ACC112 (cell line): ENCODE data around the gene TNFSF8.
A peak's percentile ranks its signal among the peaks of the same experiment; 100 is the strongest.

ENCODE experiments used
- H2AFZ ChIP-seq: fragments of 200-600 bp; sonication (generic); one replicate; pipeline ENCODE4 v1.6.0; 2017; ENCODE audit warnings: antibody characterized with exemption, low read length; ENCODE audit not compliant: unreplicated experiment
- H3K27ac ChIP-seq: fragments of 200-600 bp; sonication (generic); 2 replicates; pipeline ENCODE4 v1.5.1; 2014; ENCODE audit warnings: low read depth, mild to moderate bottlenecking, antibody characterized with exemption, low read length, moderate library complexity
- H3K27me3 ChIP-seq: fragments of 200-600 bp; sonication (generic); 2 replicates; pipeline ENCODE4 v1.6.1; 2014; ENCODE audit warnings: mild to moderate bottlenecking, antibody characterized with exemption, low read length, moderate library complexity, mixed read lengths; ENCODE audit not compliant: insufficient read depth
- H3K36me3 ChIP-seq: fragments of 200-600 bp; sonication (generic); 2 replicates; pipeline ENCODE4 v1.6.1; 2016; ENCODE audit warnings: mild to moderate bottlenecking, antibody characterized with exemption, low read length, moderate library complexity, mixed read lengths; ENCODE audit not compliant: insufficient read depth
- H3K4me1 ChIP-seq: fragments of 200-600 bp; sonication (generic); one replicate; pipeline ENCODE4 v1.6.1; 2016; ENCODE audit warnings: low read length, mixed read lengths; ENCODE audit not compliant: insufficient read depth, unreplicated experiment, control insufficient read depth
- H3K4me3 ChIP-seq: fragments of 200-600 bp; sonication (generic); 2 replicates; pipeline ENCODE4 v1.5.1; 2014; ENCODE audit warnings: mild to moderate bottlenecking, low read depth, low read length
- H3K79me2 ChIP-seq: fragments of 200-600 bp; sonication (generic); one replicate; pipeline ENCODE4 v1.6.0; 2016; ENCODE audit warnings: low read length; ENCODE audit not compliant: control insufficient read depth, unreplicated experiment, insufficient read depth

Gene TNFSF8

DNA sequence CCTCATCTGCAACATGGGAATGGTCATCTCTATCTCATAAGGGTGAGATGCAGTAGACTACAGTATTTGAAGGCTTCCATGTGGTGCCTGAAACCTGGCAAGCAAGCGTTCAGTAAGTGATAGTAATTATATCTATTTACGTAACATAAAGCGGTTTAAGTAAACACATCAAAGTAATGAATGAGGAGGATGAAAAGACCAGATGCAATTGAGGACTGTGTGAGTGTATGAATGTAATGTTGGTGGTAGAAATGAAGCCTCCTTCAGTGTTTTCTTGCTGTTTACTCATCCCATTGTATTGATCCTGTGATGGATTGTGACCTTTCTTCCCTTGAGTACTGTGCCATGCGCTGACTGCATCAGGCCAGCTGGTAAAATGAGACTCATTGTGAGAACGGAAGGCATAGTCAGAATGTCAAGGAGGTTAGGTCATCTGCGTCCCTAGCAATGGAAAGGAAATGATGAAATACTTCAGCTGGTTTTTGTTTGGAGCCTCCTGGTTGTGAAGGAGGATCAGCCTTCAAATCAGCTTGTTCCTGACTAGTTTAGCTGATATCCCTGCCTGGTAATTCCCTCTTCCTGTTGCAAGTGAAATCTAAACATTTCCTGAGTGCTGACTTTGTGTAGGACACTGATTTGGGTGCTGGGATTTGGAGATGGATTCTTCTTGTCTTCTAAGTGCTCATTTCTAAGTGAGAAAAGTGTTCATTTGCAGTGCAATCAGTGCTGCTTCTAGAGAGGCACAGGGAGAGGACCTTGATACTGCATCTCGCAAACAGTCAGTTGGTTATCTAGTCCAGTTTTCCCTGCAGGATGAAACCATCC, 35.6 kb downstream of the TNFSF8 start:
- H3K27ac ChIP-seq = peak overlapping the region; percentile 95
- H3K27me3 ChIP-seq = no peaks in the 10 kb centered on the region
- peaks cover 49% of the 10 kb centered on the region for H3K4me1 ChIP-seq
- peak overlapping the region; percentile 26; the same call in 1 of the 2 replicates for H3K4me3 ChIP-seq
- no peak overlapping the region for H2AFZ ChIP-seq
- H3K79me2 ChIP-seq = no peaks in the 10 kb centered on the region
- no peaks in the 10 kb centered on the region for H3K36me3 ChIP-seq

DNA sequence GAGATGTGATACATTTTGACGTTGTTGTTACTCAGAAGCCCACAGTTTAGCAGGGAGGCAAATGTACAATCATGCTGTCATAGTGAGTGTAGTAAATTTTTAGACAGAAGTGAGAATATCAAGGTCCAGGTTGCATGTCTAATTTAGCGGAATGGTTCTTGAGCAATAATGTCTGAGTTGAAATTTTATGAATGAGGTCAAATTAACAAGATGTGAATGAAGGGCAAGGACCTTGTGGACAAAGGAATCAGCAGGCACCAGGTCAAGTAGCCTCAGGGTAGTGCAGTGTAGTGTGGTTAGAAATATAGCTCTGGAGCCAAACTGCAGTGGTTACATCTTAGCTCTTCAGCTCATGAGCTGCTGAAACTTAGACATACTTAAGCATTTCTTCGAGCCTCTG, 36.2 kb downstream of the TNFSF8 start:
- no peaks in the 10 kb centered on the region for H3K79me2 ChIP-seq
- H3K4me1 ChIP-seq = peaks cover 49% of the 10 kb centered on the region
- no peaks in the 10 kb centered on the region for H3K27me3 ChIP-seq
- H3K27ac ChIP-seq = peak overlapping the region; percentile 95
- H3K36me3 ChIP-seq = no peaks in the 10 kb centered on the region
- no peak overlapping the region for H2AFZ ChIP-seq
- no peak overlapping the region for H3K4me3 ChIP-seq

DNA sequence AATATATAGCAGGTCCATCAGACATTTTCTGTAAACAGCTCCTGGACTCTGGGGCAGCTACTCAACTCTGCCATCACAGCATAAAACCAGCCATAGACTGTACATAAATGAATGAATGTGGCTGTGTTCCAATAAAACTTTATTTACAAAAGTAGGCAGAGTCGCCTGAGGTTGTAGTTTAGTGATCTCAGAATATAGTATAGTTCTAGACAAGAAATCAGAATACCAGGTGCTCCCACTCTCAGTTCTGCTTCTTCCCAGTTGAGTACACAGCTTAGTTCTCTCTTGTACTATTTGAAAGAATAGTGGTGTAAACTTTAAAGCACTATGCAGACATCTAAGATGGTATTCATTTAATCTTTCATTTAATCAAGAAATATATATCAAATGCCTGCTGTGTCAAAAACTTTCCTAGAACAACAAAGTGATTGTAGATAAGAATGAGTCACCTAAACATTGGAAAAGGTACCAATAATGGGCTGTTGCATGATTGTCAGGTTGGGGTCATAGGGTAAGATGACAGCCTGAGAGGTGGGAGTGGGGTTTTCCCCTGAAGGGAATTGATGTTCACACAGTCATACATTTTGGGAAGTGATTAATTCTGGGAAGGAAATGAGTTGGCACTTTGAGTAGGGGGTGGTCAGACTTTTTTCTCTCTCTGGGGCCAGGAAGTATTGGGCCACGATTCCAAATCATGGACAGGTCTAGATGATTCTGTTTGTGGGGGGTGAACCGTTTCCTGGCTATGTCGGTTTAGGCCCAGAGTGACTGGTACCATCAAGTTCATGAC, 37.0 kb downstream of the TNFSF8 start:
- Histone ChIP-seq H3K4me3 (no peak overlapping the region), H3K4me1 (peaks cover 49% of the 10 kb centered on the region), H3K79me2 (no peaks in the 10 kb centered on the region), H3K27me3 (no peaks in the 10 kb centered on the region), H3K27ac (peak overlapping the region; percentile 95), H2AFZ (no peak overlapping the region), H3K36me3 (no peaks in the 10 kb centered on the region)

DNA sequence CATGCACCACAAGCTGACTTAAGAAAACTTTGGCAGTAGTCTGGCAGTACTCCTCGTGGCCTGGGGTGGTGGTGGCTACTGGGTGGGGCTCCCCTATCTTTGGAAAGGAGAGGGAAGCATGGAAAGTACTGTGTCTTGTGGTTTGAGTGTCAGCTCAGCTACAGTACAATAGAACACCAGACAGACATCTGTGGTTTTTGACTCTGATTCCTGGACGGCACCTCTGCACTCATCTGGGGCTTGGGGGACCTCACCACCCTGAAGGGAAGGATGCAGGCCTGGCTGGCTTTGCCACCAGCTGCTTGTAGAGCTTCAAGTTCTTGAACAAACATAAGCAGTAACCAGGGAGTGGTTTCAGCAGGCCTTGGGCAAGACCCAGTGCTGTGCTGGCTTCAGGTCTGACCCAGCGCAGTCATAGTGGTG, 40.6 kb downstream of the TNFSF8 start:
- Histone ChIP-seq H3K27ac (no peak overlapping the region), H3K4me1 (peaks cover 26% of the 10 kb centered on the region), H2AFZ (no peak overlapping the region), H3K36me3 (no peaks in the 10 kb centered on the region), H3K27me3 (no peaks in the 10 kb centered on the region), H3K79me2 (no peaks in the 10 kb centered on the region), H3K4me3 (no peak overlapping the region)

DNA sequence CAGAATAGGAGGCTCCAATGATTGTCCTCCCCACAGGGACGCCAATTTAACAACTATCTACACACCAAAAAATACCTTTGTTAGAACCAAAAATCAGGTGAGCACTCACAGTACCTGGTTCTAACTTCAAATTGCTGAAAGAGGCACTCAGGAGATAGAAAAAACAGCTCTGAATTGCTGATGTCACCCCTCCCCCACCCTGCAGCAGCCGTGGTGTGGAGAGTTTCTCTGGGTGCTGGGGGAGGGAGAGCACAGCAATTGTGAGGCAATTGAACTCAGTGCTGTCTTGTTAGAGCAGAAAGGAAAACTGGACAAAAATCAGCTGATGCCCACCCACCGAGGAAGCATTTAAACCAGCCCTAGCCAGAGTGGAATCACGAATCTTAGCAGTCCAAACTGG, 41.8 kb downstream of the TNFSF8 start:
- no peaks in the 10 kb centered on the region for H3K27me3 ChIP-seq
- no peaks in the 10 kb centered on the region for H3K79me2 ChIP-seq
- H3K4me1 ChIP-seq = peaks cover 14% of the 10 kb centered on the region
- H3K27ac ChIP-seq = no peak overlapping the region
- no peak overlapping the region for H3K4me3 ChIP-seq
- H2AFZ ChIP-seq = no peak overlapping the region
- H3K36me3 ChIP-seq = no peaks in the 10 kb centered on the region

DNA sequence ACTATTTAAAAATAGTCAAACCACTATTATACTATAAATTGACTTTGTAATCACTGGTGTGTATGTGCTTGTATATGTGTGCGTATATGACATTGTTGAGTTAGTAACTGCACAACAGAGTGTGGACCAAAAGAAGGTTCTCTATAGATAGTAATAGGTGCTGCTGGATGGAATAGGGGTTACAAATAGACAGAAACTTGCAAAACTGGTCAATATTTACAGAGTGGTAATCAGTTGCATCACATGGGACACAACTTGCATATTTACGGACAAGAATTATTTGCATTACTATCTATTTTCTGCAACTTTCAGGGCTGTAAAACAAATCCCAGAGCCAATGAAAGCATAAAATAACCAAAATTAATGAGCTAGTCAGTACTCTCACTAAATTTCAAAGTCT, 42.4 kb downstream of the TNFSF8 start:
- peaks cover 8% of the 10 kb centered on the region for H3K4me1 ChIP-seq
- no peak overlapping the region for H2AFZ ChIP-seq
- H3K27ac ChIP-seq = no peak overlapping the region
- no peaks in the 10 kb centered on the region for H3K79me2 ChIP-seq
- no peaks in the 10 kb centered on the region for H3K36me3 ChIP-seq
- no peak overlapping the region for H3K4me3 ChIP-seq
- H3K27me3 ChIP-seq = no peaks in the 10 kb centered on the region

DNA sequence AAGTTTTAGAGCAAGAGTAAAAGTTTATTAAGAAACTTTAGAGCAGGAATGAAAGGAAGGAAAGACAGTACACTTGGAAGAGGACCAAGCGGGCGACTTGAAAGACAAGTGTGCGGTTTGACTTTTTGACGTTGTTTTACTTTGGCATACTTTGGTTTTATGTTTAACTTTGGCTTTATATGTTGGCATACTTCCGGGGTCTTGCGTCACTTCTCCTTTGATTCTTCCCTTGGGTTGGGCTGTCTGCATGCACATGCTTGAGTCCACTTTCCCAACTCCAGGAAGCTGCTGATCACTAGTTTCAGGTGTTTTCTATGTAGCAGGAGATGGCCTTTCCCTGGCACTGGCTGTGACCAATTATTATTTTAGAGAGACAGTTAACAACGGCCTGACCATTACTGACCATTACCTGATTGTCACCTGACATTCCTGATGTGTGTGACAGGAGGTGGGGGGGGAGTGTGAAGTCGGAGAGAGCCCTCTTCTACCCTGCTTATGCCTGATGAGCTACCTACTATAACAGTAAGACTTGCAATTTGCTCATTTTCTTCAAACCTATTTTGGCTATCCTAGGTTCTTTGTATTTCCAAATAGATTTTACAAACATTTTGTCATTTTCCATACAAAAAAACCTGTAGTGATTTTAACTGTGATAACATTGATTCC, 45.5 kb downstream of the TNFSF8 start:
- no peak overlapping the region for H3K4me3 ChIP-seq
- H3K4me1 ChIP-seq = peaks cover under 1% of the 10 kb centered on the region
- no peaks in the 10 kb centered on the region for H3K27me3 ChIP-seq
- H2AFZ ChIP-seq = no peak overlapping the region
- H3K79me2 ChIP-seq = no peaks in the 10 kb centered on the region
- no peak overlapping the region for H3K27ac ChIP-seq
- H3K36me3 ChIP-seq = no peaks in the 10 kb centered on the region

DNA sequence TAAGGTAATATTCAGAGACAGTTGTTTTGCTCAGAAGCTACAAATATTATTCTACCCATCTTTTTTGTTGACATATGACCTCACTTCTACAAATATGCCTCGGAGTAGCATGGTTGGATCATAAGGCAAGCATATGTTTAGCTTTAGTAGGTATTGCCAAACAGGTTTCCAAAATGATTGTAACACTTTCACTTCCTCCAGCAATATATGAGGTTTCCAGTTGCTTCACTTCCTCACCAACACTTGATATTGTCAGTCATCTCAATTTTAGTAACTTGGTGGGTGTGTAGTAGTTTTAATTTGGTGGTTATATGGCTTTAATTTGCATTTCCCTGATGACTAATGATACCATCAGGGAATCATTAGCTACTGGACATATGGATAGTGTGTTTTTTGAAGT, 46.7 kb downstream of the TNFSF8 start:
- H2AFZ ChIP-seq = no peak overlapping the region
- H3K36me3 ChIP-seq = no peaks in the 10 kb centered on the region
- no peak overlapping the region for H3K27ac ChIP-seq
- H3K27me3 ChIP-seq = no peaks in the 10 kb centered on the region
- no peak overlapping the region for H3K4me3 ChIP-seq
- no peaks in the 10 kb centered on the region for H3K4me1 ChIP-seq
- no peaks in the 10 kb centered on the region for H3K79me2 ChIP-seq

DNA sequence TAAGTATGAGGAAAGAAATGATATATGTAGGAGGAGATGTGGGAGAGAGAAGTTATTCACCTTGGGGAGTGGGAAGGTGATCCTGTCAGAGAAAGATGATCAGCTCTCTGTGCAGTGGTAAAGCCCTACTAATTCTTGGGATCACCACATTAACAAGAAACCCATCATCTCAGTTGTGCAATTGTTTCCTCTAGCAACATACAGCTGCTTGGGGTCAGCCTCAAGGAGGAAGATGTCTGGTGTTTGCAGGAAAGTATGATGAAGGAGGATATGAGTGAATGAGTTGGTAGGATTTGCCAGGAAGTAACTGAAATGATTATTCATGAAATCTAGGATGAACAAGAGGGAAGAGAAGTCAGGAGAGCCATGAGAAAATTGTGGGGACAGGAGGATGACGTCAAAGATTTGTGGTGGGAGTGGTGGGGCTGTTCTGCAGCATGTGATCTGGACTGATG, 50.1 kb downstream of the TNFSF8 start:
- H3K27ac ChIP-seq = no peak overlapping the region

DNA sequence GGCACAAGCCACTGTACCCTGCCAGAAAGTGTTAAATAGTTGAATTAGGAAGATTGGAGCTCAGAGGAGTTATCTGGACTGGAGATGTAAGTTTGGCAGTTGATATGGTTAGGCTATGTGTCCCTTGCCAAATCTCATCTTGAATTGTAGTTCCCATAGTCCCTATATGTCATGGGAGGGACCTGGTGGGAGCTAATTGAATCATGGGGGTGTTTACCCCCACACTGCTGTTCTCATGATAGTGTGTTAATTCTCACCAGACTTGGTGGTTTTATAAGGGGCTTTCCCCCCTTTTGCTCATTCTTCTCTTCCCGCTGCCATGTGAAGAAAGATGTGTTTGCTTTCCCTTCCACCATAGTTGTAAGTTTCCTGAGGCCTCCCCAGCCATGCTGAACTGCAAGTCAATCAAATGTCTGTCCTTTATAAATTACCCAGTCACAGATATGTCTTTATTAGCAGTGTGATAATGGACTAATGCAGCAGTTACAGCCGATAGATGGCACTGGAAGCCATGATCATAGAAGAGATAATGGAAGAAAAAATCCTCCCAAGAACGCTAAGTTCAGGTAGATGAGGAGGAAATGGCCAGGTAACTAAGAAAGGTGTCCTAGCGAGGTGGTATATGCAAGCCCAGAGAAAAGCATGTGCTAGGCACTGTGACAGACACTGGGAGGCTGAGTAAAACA, 51.4 kb downstream of the TNFSF8 start:
- H3K4me3 ChIP-seq = no peak overlapping the region
- H3K27ac ChIP-seq = no peak overlapping the region
- H3K4me1 ChIP-seq = no peaks in the 10 kb centered on the region
- no peak overlapping the region for H2AFZ ChIP-seq
- H3K27me3 ChIP-seq = no peaks in the 10 kb centered on the region
- no peaks in the 10 kb centered on the region for H3K79me2 ChIP-seq
- no peaks in the 10 kb centered on the region for H3K36me3 ChIP-seq

More for the DNA sequence above, 50.1 kb downstream of the TNFSF8 start:
- H3K79me2 ChIP-seq = no peaks in the 10 kb centered on the region
- H3K27me3 ChIP-seq = no peaks in the 10 kb centered on the region
- no peaks in the 10 kb centered on the region for H3K4me1 ChIP-seq
- H2AFZ ChIP-seq = no peak overlapping the region
- H3K4me3 ChIP-seq = no peak overlapping the region
- H3K36me3 ChIP-seq = no peaks in the 10 kb centered on the region
